ENCODE results near the gene DPH5.

GRCh38 chr1:100941580-100942216 lies 83.9 kb downstream of the DPH5 start:
- TF ChIP-seq CTCF (IDR thresholded peaks at IDR 0.05) (no peak), POLR2A (IDR thresholded peaks at IDR 0.05) (no peak)
